ENCODE data around the gene LRMDA.

The LRMDA gene

GRCh38 chr10:76549171-76549570 is 1117.7 kb downstream of the LRMDA start:
- no peaks in the 10 kb centered on the region for H3K36me3 ChIP-seq (replicated peaks)
- H3K9me3 ChIP-seq: no peaks in the 10 kb centered on the region
- no peak overlapping the region for H3K4me3 ChIP-seq
- H3K27me3 ChIP-seq (ENCODE audit: low read depth): no peaks in the 10 kb centered on the region
- no peak for DNase-seq (ENCODE audit: low spot score in 2 of 2)
- in situ Hi-C loops (cut with MboI; ENCODE audit: low sequenced_read_pairs): no loop called here
- no peaks in the 10 kb centered on the region for H3K4me1 ChIP-seq

GRCh38 chr10:76550806-76551205 is 1119.4 kb downstream of the LRMDA start:
- in situ Hi-C loops (cut with MboI; ENCODE audit: low sequenced_read_pairs): loop anchor here (25.0 kb wide), 1 partner anchor 561 kb away; no protein-coding TSS in a partner anchor
- H3K4me3 ChIP-seq: no peak overlapping the region
- H3K9me3 ChIP-seq: no peaks in the 10 kb centered on the region
- no peak for DNase-seq (ENCODE audit: low spot score in 2 of 2)
- no peaks in the 10 kb centered on the region for H3K36me3 ChIP-seq (replicated peaks)
- H3K4me1 ChIP-seq: no peaks in the 10 kb centered on the region
- no peaks in the 10 kb centered on the region for H3K27me3 ChIP-seq (ENCODE audit: low read depth)

DNA sequence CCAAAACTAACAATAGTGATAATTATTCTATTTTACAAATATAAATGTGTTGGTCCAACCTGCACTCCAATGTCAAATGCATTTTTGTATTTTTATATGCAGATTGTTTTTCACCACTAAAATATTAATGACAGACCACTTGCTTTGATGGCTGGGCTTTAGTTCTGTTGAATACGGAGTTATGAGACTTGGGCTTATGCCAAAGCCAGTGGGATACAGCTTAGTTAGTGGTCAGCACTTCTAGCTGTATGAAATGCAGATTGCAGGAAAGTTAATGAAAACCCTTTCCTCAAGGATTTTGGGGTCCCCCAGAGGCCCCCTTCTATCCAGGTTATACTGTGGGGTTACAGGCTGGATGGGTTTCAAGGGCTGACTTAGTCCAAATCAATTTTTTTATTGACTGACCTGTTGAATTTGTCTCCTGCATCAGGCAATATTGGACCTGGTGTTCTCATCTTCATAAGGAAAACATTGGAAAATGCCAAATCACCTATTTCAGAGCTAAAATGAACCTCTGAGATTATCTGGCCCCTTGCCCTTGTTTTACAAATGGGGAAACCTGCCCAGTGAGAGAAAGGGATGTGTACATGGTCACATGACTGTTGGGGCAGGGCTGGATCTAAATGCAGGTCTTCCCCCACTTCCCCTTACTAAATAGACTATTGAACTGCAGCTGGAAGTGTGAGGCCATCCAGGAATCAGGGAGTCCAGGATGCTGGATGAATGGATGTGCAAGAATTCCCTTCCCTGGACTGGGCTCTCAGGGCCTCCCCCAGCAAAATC is 1120.9 kb downstream of the LRMDA start:
- in situ Hi-C loops (cut with MboI; ENCODE audit: low sequenced_read_pairs): loop anchor here (25.0 kb wide), 1 partner anchor 560 kb away; no protein-coding TSS in a partner anchor
- Histone ChIP-seq H3K27me3 (ENCODE audit: low read depth) (no peaks in the 10 kb centered on the region), H3K4me3 (no peak overlapping the region), H3K4me1 (no peaks in the 10 kb centered on the region), H3K36me3 (replicated peaks) (no peaks in the 10 kb centered on the region), H3K9me3 (no peaks in the 10 kb centered on the region)
- no peak for DNase-seq (ENCODE audit: low spot score in 2 of 2)

DNA sequence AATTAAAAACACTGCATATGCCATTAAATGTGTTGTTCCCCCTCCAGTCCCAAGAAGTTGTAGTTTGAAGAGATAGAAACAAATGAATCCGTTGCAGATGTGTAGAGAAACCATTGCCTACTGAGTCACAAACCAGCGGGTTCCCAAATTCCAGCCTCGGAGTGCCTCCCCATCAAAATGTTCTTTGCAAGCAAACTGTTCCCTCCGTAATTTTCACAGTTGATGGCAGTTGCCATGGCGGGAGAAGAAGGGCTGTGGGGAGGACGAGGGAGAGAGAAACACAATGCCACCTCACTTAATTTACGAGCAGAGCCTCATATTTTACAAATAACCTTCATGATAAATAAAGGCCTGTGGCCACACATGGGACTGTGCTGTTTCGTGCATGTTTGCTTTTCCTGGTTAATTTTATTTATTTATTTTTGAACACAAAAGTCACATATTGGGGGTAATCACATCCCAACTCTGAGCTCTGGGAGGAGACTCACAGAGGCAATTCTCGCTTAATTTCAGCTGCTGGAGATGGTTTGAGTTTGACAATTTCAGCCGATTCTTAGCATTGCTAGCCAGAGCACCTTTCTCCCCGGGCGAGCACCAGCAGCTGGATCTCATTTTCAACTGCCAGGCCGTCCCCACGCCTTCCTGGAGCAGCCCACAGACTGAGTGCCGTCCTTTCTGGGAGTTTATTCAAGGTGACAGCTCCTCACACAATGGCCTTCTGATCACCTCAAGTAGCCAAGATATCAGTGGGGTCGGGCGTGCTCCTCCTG is 1122.0 kb downstream of the LRMDA start:
- H3K9me3 ChIP-seq: no peaks in the 10 kb centered on the region
- no peak for DNase-seq (ENCODE audit: low spot score in 2 of 2)
- H3K27me3 ChIP-seq (ENCODE audit: low read depth): no peaks in the 10 kb centered on the region
- no peaks in the 10 kb centered on the region for H3K36me3 ChIP-seq (replicated peaks)
- H3K4me1 ChIP-seq: no peaks in the 10 kb centered on the region
- H3K4me3 ChIP-seq: no peak overlapping the region
- in situ Hi-C loops (cut with MboI; ENCODE audit: low sequenced_read_pairs): loop anchor here (25.0 kb wide), 1 partner anchor 559 kb away; no protein-coding TSS in a partner anchor

- H3K4me1 ChIP-seq: no peaks in the 10 kb centered on the region
- H3K9me3 ChIP-seq: no peaks in the 10 kb centered on the region
- in situ Hi-C loops (cut with MboI; ENCODE audit: low sequenced_read_pairs): loop anchor here (25.0 kb wide), 1 partner anchor 558 kb away; no protein-coding TSS in a partner anchor
- H3K4me3 ChIP-seq: no peak overlapping the region
- no peak for DNase-seq (ENCODE audit: low spot score in 2 of 2)
- H3K36me3 ChIP-seq (replicated peaks): no peaks in the 10 kb centered on the region
- H3K27me3 ChIP-seq (ENCODE audit: low read depth): no peaks in the 10 kb centered on the region
These were observed 1122.6 kb downstream of the LRMDA start for GRCh38 chr10:76554033-76554408.

DNA sequence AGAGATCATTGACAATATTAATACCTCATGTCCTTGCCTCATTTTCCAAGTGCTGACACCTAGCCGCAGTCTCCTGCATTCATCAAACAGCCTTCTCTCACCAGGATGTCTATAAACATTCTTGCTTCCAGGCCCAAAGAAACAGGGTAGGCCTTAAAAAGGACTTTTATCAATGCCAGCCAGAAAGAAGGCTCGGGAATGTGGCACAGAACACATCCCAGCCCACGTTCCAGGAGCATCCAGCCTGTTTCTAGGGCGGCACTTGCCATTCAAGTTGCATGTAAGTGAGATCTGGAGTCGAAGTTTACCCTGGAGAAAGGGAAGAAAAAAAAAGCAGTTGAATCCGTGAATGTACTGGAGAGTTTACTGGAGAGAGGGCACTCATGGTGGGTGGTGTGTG is 1123.1 kb downstream of the LRMDA start:
- Histone ChIP-seq H3K27me3 (ENCODE audit: low read depth) (no peaks in the 10 kb centered on the region), H3K4me1 (no peaks in the 10 kb centered on the region), H3K9me3 (no peaks in the 10 kb centered on the region), H3K4me3 (no peak overlapping the region), H3K36me3 (replicated peaks) (no peaks in the 10 kb centered on the region)
- no peak for DNase-seq (ENCODE audit: low spot score in 2 of 2)
- in situ Hi-C loops (cut with MboI; ENCODE audit: low sequenced_read_pairs): loop anchor here (25.0 kb wide), 1 partner anchor 558 kb away; no protein-coding TSS in a partner anchor

DNA sequence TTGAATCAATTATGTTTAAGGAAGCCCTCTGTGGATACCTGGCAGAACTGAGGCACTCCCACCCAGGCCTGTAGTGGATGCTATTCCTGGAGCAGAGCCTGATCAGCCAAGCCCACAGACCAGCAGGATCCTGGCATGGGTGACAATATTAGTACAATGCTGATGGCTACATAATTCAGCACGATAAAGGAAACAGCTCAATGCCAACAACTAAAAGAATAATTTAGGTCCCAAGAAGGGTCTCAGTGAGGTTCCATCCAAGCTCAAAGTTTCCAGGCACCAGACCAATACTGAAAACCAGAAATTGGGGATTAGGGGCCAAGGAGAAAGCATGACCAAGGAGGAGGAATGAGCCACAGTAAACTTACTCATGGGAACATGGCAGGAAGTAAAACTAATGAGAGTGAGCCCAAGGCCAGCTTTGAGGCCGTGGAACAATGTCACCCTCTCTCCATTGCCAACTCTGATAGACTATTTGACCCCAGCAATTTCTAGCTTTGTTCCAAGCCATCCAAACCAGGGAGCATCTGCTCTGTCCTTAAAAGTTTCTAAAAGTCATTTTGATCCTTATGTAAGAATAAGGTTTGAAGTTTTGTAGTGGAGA is 1123.7 kb downstream of the LRMDA start:
- no peaks in the 10 kb centered on the region for H3K27me3 ChIP-seq (ENCODE audit: low read depth)
- DNase-seq (ENCODE audit: low spot score in 2 of 2): no peak
- in situ Hi-C loops (cut with MboI; ENCODE audit: low sequenced_read_pairs): loop anchor here (25.0 kb wide), 1 partner anchor 557 kb away; no protein-coding TSS in a partner anchor

DNA sequence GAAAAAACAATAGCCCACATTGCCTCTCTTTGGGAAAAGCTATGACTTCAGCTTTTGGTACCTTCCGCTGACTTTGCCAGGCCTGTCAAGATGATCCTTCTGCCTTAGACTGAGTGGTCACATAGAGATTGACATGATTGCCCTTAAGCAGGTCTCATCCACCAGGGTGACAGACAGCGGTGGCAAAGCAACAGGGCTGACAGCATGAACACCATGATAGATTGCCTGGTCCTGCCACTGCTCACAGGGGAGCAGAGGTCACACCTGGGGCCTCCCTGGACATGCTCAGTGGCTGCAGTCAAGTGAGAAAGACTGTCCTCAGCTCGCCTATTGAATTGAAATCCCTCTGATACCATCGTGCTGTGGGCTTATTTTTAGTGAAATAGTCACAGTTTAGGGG is 1125.9 kb downstream of the LRMDA start:
- no peaks in the 10 kb centered on the region for H3K9me3 ChIP-seq
- H3K4me3 ChIP-seq: no peak overlapping the region
- H3K27me3 ChIP-seq (ENCODE audit: low read depth): no peaks in the 10 kb centered on the region
- no peak for DNase-seq (ENCODE audit: low spot score in 2 of 2)
- no peaks in the 10 kb centered on the region for H3K36me3 ChIP-seq (replicated peaks)
- no peaks in the 10 kb centered on the region for H3K4me1 ChIP-seq
- in situ Hi-C loops (cut with MboI; ENCODE audit: low sequenced_read_pairs): loop anchor here (25.0 kb wide), 1 partner anchor 555 kb away; no protein-coding TSS in a partner anchor

More for the DNA sequence above, 1123.7 kb downstream of the LRMDA start:
- Histone ChIP-seq H3K4me3 (no peak overlapping the region), H3K4me1 (no peaks in the 10 kb centered on the region), H3K9me3 (no peaks in the 10 kb centered on the region), H3K36me3 (replicated peaks) (no peaks in the 10 kb centered on the region)

- Histone ChIP-seq H3K4me1 (no peaks in the 10 kb centered on the region), H3K4me3 (no peak overlapping the region), H3K36me3 (replicated peaks) (no peaks in the 10 kb centered on the region), H3K9me3 (no peaks in the 10 kb centered on the region), H3K27me3 (ENCODE audit: low read depth) (no peaks in the 10 kb centered on the region)
- DNase-seq (ENCODE audit: low spot score in 2 of 2): no peak
- in situ Hi-C loops (cut with MboI; ENCODE audit: low sequenced_read_pairs): loop anchor here (25.0 kb wide), 1 partner anchor 554 kb away; no protein-coding TSS in a partner anchor
These were observed 1127.2 kb downstream of the LRMDA start for GRCh38 chr10:76558586-76558985.

DNA sequence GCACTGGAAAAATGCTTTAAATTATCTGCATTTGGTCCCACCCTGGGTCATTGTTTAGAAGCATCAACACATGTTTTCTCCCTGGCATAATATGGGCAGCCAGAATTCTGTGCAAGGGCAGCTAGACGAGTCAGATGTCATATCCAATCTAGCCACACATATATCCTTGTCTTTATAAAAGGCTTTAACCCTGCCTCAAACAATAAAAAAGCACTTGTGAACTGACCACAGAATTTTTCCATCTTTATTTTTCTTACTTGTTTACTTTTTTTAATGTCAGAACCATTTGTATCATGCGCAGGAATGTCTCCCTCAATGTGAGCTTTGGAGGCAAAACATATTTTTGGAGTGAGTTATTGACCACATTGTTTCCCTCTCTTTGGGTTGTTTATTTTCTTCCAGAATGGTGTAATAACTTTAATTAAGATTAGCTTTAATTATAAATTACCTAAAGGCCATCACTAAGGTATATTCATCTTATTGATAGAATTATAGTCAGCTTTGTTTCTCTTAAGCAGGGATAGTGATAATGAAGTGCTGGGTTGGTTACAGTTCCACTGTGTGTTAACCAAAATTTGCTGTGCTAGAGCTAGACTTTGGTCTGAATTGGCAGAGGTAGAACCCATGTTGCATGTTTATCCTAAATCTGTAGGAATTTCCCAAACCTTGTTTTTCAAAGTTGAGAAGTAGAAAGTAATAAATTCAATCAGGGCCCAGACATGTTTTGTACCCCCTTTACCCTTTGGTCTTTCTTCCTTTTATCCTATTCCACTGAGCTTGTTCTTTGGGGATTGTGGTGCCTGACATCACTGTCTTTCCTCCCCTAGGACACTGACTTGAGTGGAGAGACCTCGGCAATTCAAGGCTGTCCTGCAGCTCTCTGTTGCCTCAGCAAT is 1127.8 kb downstream of the LRMDA start:
- in situ Hi-C loops (cut with MboI; ENCODE audit: low sequenced_read_pairs): loop anchor here (25.0 kb wide), 1 partner anchor 553 kb away; no protein-coding TSS in a partner anchor
- DNase-seq (ENCODE audit: low spot score in 2 of 2): no peak

DNA sequence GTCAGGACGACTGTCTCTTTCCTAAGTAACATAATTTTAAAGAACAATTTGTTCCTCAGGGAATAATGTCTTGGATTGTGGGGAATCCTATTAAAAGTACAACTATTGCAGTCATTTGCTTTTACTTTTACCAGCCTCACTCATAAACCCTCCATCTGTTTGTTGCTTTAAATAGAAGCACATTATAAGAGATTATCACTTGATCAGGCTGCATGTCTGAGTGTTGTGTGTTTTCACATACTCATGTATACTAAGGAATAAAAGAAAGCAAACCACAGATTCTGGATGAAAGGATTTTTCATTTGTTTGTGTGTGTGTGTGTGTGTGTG is 1128.4 kb downstream of the LRMDA start:
- no peak for DNase-seq (ENCODE audit: low spot score in 2 of 2)
- H3K36me3 ChIP-seq (replicated peaks): no peaks in the 10 kb centered on the region
- no peaks in the 10 kb centered on the region for H3K27me3 ChIP-seq (ENCODE audit: low read depth)
- no peak overlapping the region for H3K4me3 ChIP-seq
- H3K9me3 ChIP-seq: no peaks in the 10 kb centered on the region
- in situ Hi-C loops (cut with MboI; ENCODE audit: low sequenced_read_pairs): loop anchor here (25.0 kb wide), 1 partner anchor 552 kb away; no protein-coding TSS in a partner anchor
- H3K4me1 ChIP-seq: no peaks in the 10 kb centered on the region

More for the DNA sequence above, 1127.8 kb downstream of the LRMDA start:
- H3K27me3 ChIP-seq (ENCODE audit: low read depth): no peaks in the 10 kb centered on the region
- no peaks in the 10 kb centered on the region for H3K36me3 ChIP-seq (replicated peaks)
- H3K9me3 ChIP-seq: no peaks in the 10 kb centered on the region
- H3K4me1 ChIP-seq: no peaks in the 10 kb centered on the region
- no peak overlapping the region for H3K4me3 ChIP-seq

- Histone ChIP-seq H3K9me3 (no peaks in the 10 kb centered on the region), H3K36me3 (replicated peaks) (no peaks in the 10 kb centered on the region), H3K4me1 (no peaks in the 10 kb centered on the region), H3K27me3 (ENCODE audit: low read depth) (no peaks in the 10 kb centered on the region), H3K4me3 (no peak overlapping the region)
- DNase-seq (ENCODE audit: low spot score in 2 of 2): no peak
- in situ Hi-C loops (cut with MboI; ENCODE audit: low sequenced_read_pairs): loop anchor here (25.0 kb wide), 1 partner anchor 552 kb away; no protein-coding TSS in a partner anchor
These were observed 1128.9 kb downstream of the LRMDA start for GRCh38 chr10:76560338-76560737.

DNA sequence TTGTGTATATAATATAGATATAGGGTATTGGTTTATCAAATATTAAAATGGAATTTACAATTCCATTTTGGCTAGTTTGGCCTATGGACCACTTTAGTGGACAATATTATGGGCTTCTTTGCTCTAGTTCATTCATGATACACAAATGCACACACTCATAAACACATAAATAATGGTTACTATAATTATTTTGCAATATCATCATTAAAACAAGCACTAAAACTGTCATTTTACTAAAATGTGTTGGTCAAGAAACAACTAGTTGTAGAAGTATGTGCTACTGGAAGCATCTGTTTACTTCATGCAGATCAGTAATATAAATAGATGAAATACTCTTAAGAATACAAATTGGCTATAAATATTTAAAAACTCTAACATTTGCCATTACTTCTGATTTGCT is 1131.9 kb downstream of the LRMDA start:
- H3K4me1 ChIP-seq: no peaks in the 10 kb centered on the region
- H3K36me3 ChIP-seq (replicated peaks): no peaks in the 10 kb centered on the region
- no peaks in the 10 kb centered on the region for H3K9me3 ChIP-seq
- in situ Hi-C loops (cut with MboI; ENCODE audit: low sequenced_read_pairs): loop anchor here (25.0 kb wide), 1 partner anchor 549 kb away; no protein-coding TSS in a partner anchor
- H3K27me3 ChIP-seq (ENCODE audit: low read depth): no peaks in the 10 kb centered on the region
- no peak for DNase-seq (ENCODE audit: low spot score in 2 of 2)
- no peak overlapping the region for H3K4me3 ChIP-seq

Data from HAP-1 (cell line).